ENCODE data around the gene TMEM54. TPM values are rescaled to one million over a fixed set of nuclear protein-coding genes. Genes with fewer than 3 reads are reported as not detected.

The TMEM54 gene
- total and polyA plus RNA-seq, 11 donors: 5.6 to 15.9 (median 9.3) TPM

- Histone ChIP-seq H3K36me3 (no peaks in the 10 kb centered on the region), H3K4me1 (peaks cover 0 to 46% (median 19%) of the 10 kb centered on the region in 12 donors), H3K27me3 (no peaks in the 10 kb centered on the region), H3K27ac (no peak overlapping the region), H3K4me3 (no peak overlapping the region), H3K9me3 (no peaks in the 10 kb centered on the region)
- intact Hi-C loops (cut with DNase I): loop anchor here in 7 of 10 donors (5.0 to 10.0 kb wide), 4 partner anchors 164 to 474 kb away; partner anchors contain the start of gene AZIN2 (in 1 of the 7)
- WGBS, 4 donors: 65 to 72% (median 70%) methylated on average over 4 to 5 of the region's 5 CpGs
- ATAC-seq: no peak
- peak in 1 of 5 donors; percentile 25 for DNase-seq
- TF ChIP-seq CTCF (IDR thresholded peaks at IDR 0.05) (no peak), POLR2A (IDR thresholded peaks at IDR 0.05) (no peak)
Observed at GRCh38 chr1:32878637-32879041, 22.6 kb downstream of the TMEM54 start.

GRCh38 chr1:32878183-32878582 lies 23.0 kb downstream of the TMEM54 start:
- DNase-seq: peak in 1 of 5 donors; percentile 23
- Histone ChIP-seq H3K4me3 (no peak overlapping the region), H3K4me1 (peaks cover 0 to 46% (median 19%) of the 10 kb centered on the region in 12 donors), H3K36me3 (no peaks in the 10 kb centered on the region), H3K27me3 (no peaks in the 10 kb centered on the region), H3K9me3 (no peaks in the 10 kb centered on the region), H3K27ac (no peak overlapping the region)
- TF ChIP-seq POLR2A (IDR thresholded peaks at IDR 0.05) (no peak), CTCF (IDR thresholded peaks at IDR 0.05) (no peak)
- intact Hi-C loops (cut with DNase I): loop anchor here in 7 of 10 donors (5.0 to 10.0 kb wide), 4 partner anchors 163 to 473 kb away; partner anchors contain the start of gene AZIN2 (in 1 of the 7)
- no peak for ATAC-seq
- WGBS, 4 donors: 43 to 59% (median 56%) methylated on average over 5 to 6 of the region's 6 CpGs

GRCh38 chr1:32877211-32878110 lies 23.7 kb downstream of the TMEM54 start:
- ATAC-seq: peak; percentile 57 to 72 (median 60)

More at GRCh38 chr1:32877211-32878110, 23.7 kb downstream of the TMEM54 start:
- 46 to 53% (median 48%) methylated on average over 12 to 13 of the region's 13 CpGs for WGBS, 4 donors
- Histone ChIP-seq H3K4me3 (no peak overlapping the region), H3K27me3 (peaks cover 0 to 3% (median 0%) of the 10 kb centered on the region in 9 donors), H3K4me1 (peaks cover 0 to 49% (median 21%) of the 10 kb centered on the region in 12 donors), H3K9me3 (no peaks in the 10 kb centered on the region), H3K27ac (peak overlapping the region in 1 of 12 donors; percentile 22), H3K36me3 (no peaks in the 10 kb centered on the region)
- peak in 4 of 5 donors; percentile 67 to 88 (median 70) for DNase-seq
- intact Hi-C loops (cut with DNase I): loop anchor here in 9 of 10 donors (2.0 to 10.0 kb wide), 6 partner anchors 163 to 473 kb away; partner anchors contain the start of gene AZIN2 (in 1 of the 9)
- no peak for TF ChIP-seq CTCF (IDR thresholded peaks at IDR 0.05)
- TF ChIP-seq POLR2A (IDR thresholded peaks at IDR 0.05): no peak
